HEK293 (cell line): ENCODE measurements around the gene DOCK1.

Experiments
- ATF2 ChIP-seq: fragments of 450-650 bp; formaldehyde crosslinking; IDR thresholded peaks from 2 replicates; pipeline ENCODE4 v1.5.1; 2016; ENCODE audit warnings: missing biosample characterization, missing genetic modification characterization, low read depth
- CTCF ChIP-seq: fragments of 450-650 bp; formaldehyde crosslinking; IDR thresholded peaks from 2 replicates; pipeline ENCODE4 v1.5.1; 2016; ENCODE audit warnings: missing biosample characterization, missing genetic modification characterization
- HOXC10 ChIP-seq: sonication (generic); formaldehyde crosslinking; IDR thresholded peaks from 2 replicates; pipeline ENCODE4 v1.8.1; 2023; ENCODE audit warnings: mild to moderate bottlenecking, missing genetic modification reagents
- KLF16 ChIP-seq: fragments of 450-650 bp; formaldehyde crosslinking; IDR thresholded peaks from 2 replicates; pipeline ENCODE4 v1.5.1; 2017; ENCODE audit warnings: missing biosample characterization, missing genetic modification characterization
- REST ChIP-seq: fragments of 450-650 bp; formaldehyde crosslinking; IDR thresholded peaks from 2 replicates; pipeline ENCODE4 v1.5.1; 2016; ENCODE audit warnings: missing biosample characterization, missing genetic modification characterization
- TSHZ1 ChIP-seq: fragments of 450-650 bp; formaldehyde crosslinking; IDR thresholded peaks from 2 replicates; pipeline ENCODE4 v1.5.1; 2016; ENCODE audit warnings: missing biosample characterization, missing genetic modification characterization, borderline replicate concordance
- ZNF175 ChIP-seq: fragments of 450-650 bp; formaldehyde crosslinking; IDR thresholded peaks from 2 replicates; pipeline ENCODE4 v1.5.1; 2016; ENCODE audit warnings: missing biosample characterization, missing genetic modification characterization
- ZNF24 ChIP-seq: fragments of 450-650 bp; formaldehyde crosslinking; IDR thresholded peaks from 2 replicates; pipeline ENCODE4 v1.5.1; 2016; ENCODE audit warnings: missing biosample characterization, missing genetic modification characterization
- ZNF610 ChIP-seq: fragments of 450-650 bp; formaldehyde crosslinking; IDR thresholded peaks from 2 replicates; pipeline ENCODE4 v1.5.1; 2016; ENCODE audit warnings: missing biosample characterization, missing genetic modification characterization, borderline replicate concordance

- TF ChIP-seq REST (tag by site-specific recombination) (no peak), ZNF175 (tag by site-specific recombination) (no peak), CTCF (tag by site-specific recombination) (no peak), TSHZ1 (tag by site-specific recombination) (no peak), KLF16 (no peak), ATF2 (tag by site-specific recombination) (no peak), HOXC10 (no peak), ZNF24 (tag by site-specific recombination) (no peak), ZNF610 (no peak)
Measured at GRCh38 chr10:127497685-127498084, 592.5 kb downstream of the DOCK1 start.
